HG03039 (cell line): ENCODE results near the gene EMP3.
"Not testable (repeated sequence)": the region's sequence is repeated elsewhere in the genome, so short reads cannot be mapped to it uniquely, and the experiment has no call there.

Experiments
- ATAC-seq: cut with Tn5 transposase; IDR thresholded peaks from one replicate; pipeline ENCODE4 v1.9.1; 2021; ENCODE audit warnings: mild to moderate bottlenecking, moderate library complexity; ENCODE audit not compliant: unreplicated experiment

Gene EMP3, protein sequence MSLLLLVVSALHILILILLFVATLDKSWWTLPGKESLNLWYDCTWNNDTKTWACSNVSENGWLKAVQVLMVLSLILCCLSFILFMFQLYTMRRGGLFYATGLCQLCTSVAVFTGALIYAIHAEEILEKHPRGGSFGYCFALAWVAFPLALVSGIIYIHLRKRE

GRCh38 chr19:48325265-48325910 lies at the start of gene EMP3:
Gene EMP3, plus strand, starts transcription at chr19:48325552. Its CDS starts 1,293 bp downstream, at chr19:48326845.
- no peak for ATAC-seq

DNA sequence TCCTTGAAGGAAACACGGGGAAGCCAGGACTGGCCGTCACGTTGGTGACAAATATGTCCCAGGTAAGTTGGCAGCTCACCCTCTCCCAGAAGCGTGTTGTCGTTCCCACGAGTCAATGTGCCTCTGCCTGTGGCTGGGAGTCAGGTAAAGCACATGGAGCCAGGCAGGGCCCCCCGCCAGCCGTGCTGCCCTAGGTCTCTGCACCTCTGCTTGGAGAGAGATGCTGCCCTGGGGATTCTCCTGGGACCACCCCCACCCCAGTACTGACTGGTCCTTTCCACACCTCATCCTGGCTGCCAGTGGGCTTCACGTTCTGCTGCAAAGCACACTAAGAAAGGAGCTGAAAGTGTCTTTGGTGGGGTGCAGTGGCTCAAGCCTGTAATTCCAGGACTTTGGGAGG lies 45.6 kb upstream of the EMP3 start:
- no peak for ATAC-seq

GRCh38 chr19:48283908-48284307 lies 41.4 kb upstream of the EMP3 start:
- ATAC-seq, result no peak

DNA sequence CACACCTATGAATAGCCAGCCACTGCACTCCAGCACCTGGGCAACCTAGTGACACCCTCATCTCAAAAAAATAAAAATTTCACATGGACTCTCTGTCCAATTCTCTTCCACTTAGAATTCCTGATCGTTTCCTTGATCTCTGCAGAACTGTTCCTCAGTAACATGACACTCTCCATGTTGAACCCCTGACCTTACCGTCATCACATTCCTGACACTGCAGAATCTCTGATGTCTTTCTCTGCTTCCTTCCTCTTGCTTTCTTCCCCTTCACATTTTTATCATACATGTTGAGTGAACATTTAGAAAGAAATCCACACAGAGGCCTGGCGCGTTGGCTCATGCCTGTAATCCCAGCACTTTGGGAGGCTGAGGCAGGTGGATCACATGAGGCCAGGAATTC lies 40.5 kb upstream of the EMP3 start:
- no peak for ATAC-seq

GRCh38 chr19:48287748-48288147 lies 37.6 kb upstream of the EMP3 start:
- no peak for ATAC-seq

DNA sequence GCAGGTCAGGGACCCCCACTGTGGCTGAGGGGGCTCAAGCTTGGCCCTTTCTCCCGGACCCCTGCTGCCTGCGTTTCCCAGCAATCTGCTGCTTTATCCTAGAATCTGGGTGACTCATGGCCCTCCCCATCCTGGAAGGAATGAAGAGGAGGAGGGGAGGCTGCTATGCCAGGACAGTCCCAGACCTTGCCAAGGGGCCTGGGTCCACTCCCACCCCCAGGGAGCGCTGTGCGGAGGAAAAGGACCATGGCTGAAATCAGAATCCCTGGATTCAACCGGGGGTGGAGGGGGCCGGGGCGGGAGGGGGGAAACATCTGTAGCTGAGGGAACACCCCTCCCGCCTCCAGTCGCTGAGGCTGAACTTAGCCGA lies 35.0 kb upstream of the EMP3 start:
- ATAC-seq, result no peak

- ATAC-seq, result no peak
Observed at GRCh38 chr19:48290771-48291488, 34.4 kb upstream of the EMP3 start.

DNA sequence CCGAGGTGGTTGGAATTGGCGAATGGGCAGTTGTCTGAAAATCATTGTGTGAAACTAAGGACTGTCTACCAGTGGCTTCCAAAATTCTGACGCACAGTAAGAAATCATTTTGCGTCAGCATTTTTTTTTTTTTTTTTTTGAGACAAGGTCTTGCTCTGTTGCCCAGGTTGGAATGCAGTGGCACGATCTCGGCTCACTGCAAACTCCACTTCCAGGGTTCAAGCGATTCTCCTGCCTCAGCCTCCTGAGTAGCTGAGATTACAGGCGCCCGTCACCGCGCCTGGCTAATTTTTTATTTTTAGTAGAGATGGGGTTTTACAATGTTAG lies 33.9 kb upstream of the EMP3 start:
- not testable (repeated sequence) for ATAC-seq

- ATAC-seq, result no peak
Observed at GRCh38 chr19:48292798-48293197, 32.6 kb upstream of the EMP3 start.

GRCh38 chr19:48295458-48295857 lies 29.9 kb upstream of the EMP3 start:
- no peak for ATAC-seq

DNA sequence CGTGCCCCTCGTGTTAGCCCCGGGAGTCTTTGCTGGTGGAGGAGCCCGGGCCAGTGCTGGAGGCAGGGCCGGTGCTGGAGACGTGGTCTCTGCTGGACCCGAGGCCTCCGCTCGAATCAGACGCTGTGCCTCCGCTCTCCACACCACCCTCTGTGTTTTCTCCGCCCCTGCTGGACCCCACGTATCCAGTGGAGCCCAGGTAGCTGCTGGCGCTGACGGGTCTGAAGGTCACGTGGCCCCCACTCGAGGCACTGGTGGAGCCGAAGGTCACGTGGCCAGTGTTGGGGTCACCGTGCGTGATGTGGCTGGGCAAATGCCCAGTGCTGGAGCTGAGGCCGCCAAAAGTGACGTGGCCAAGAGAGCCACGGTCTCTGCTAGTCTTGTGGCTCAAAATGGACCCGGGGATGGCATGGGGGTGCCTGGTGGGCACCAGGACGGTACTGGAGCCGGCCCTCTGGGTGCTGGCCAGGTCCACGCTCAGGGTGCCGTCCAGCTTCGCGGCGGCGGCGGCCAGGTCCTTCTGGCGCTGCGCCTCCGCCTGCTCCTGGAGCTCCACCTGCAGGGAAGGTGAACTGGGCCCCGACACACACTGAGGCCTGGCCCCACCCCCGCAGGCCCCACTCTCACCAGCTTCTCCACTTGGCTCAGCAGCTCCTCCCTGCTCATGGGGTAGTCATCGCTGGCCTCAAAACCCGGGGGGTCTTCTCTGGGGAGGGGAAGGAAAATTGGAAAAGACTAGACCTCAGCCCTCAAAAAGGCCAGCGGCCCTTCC lies 28.2 kb upstream of the EMP3 start:
- ATAC-seq, result no peak

DNA sequence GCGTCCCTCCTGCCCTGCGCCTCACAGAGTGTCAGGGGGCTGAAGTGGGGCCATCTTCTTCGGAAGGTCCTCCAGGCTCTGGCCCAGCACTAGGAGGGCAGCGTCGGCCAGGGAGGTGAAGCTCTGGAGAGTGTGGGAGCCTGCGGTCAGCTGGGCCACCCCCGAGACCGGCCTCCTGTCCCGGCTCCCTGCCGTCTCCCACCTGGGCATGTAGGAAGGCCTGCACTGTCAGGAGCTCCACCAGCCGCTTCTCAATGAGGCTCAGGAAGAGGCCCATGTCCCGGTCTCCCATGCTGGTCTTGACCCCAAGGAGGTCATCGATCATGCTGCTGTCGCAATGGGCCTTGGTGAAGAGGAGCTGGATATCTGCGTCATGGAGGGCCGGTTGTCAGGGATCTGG lies 27.4 kb upstream of the EMP3 start:
- no peak for ATAC-seq

- ATAC-seq, result no peak
Observed at GRCh38 chr19:48301886-48302599, 23.3 kb upstream of the EMP3 start.

DNA sequence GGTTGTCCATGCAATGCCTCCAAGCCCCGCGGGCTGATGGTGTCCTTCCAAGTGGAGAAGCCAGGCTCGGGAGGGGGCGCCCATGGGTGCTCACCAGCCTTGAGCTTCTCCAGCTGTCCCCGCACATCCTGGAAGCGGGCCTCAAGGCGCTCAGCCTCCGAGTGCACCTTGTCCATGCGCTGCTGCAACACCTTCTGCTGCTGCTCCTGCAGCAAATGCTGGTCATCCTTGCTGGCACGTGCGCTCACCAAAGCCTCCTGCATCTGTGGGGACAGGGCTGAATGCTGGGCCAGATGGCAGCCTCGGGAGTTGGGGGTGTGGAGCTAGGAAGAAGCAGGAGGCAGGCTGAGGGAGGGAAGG lies 22.8 kb upstream of the EMP3 start:
- ATAC-seq, result no peak

GRCh38 chr19:48303367-48303766 lies 22.0 kb upstream of the EMP3 start:
- ATAC-seq, result no peak

- no peak for ATAC-seq
Observed at GRCh38 chr19:48303866-48304265, 21.5 kb upstream of the EMP3 start.

GRCh38 chr19:48308631-48309586 lies 16.4 kb upstream of the EMP3 start:
- ATAC-seq, result no peak

- not testable (repeated sequence) for ATAC-seq
Observed at GRCh38 chr19:48309731-48310130, 15.6 kb upstream of the EMP3 start.

DNA sequence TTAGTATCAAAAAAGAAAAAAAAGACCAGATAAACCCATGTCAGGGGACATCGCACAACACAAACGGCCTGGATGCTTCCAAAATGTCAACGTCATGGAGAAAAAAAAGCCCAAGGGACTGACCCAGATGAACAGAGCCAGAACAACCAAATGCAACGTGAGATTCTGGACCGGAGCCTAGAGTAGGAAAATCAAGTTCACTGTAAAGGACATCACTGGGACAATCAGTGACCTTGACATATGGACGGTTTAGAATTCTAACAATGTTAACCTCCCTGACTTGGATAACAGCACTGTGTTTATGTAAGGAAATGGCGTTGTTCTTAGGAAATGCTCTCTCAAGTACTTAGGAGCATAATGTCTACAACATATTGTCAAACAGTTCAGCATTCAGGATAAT lies 15.1 kb upstream of the EMP3 start:
- no peak for ATAC-seq

DNA sequence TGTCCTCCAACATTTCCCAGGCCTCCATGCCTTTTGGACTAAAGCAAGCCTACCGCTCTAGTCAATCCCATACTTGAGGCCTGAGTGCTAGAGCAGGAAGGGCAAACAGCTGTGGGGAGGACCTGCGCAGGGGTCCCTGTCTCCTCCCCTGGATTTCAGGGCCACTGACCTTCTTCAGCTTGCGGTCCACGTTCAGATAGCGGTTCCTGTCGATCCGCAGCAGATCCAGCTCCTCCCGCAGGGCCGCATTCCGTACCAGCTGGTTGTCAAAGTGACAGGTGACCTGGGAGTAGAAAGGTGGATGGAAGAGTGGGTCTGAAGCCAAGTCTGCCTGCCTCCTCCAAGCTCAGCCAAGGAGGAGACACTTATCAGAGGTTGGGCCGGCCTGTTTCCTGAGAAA lies 14.0 kb upstream of the EMP3 start:
- no peak for ATAC-seq
